Small intestine (tissue), 7 donors: ENCODE measurements around the gene RBM28. TPM values are rescaled to one million over a fixed set of nuclear protein-coding genes. Genes with fewer than 3 reads are reported as not detected.

Experiments used
- DNase-seq, 2 donors: peaks; one replicate each; pipeline versions ENCODE4 v3.0.0 to v3.0.0-alpha.2; 2013
- FAIRE-seq: peaks from 2 replicates; lab custom pipeline; 2012; peaks lifted over from hg19 to GRCh38; lab: Jason Lieb, UNC
- H3K27ac ChIP-seq, 3 donors: one replicate each; pipeline ENCODE4 v1.5.1; 2013; ENCODE audit warnings: low read length in 2 of 3, mild to moderate bottlenecking in 2 of 3, control low read depth in 1 of 3, inconsistent platforms in 1 of 3, low read depth in 1 of 3, moderate library complexity in 1 of 3
- H3K27me3 ChIP-seq, 3 donors: one replicate each; pipeline ENCODE4 v1.6.1; 2013; ENCODE audit warnings: low read length in 3 of 3, inconsistent platforms in 1 of 3; ENCODE audit not compliant: control insufficient read depth in 3 of 3, insufficient read depth in 3 of 3
- H3K36me3 ChIP-seq, 3 donors: one replicate each; pipeline ENCODE4 v1.6.1; 2013; ENCODE audit warnings: low read length in 3 of 3, inconsistent platforms in 1 of 3, low read depth in 1 of 3, mild to moderate bottlenecking in 1 of 3, moderate library complexity in 1 of 3; ENCODE audit not compliant: control insufficient read depth in 3 of 3, insufficient read depth in 2 of 3
- H3K4me1 ChIP-seq, 3 donors: one replicate each; pipeline ENCODE4 v1.6.1; 2013; ENCODE audit warnings: low read length in 2 of 3, inconsistent platforms in 1 of 3, low read depth in 1 of 3, mild to moderate bottlenecking in 1 of 3, moderate library complexity in 1 of 3; ENCODE audit not compliant: control insufficient read depth in 3 of 3, insufficient read depth in 2 of 3
- H3K4me3 ChIP-seq, 3 donors: one replicate each; pipeline ENCODE4 v1.5.1; 2013; ENCODE audit warnings: low read length in 3 of 3, control low read depth in 1 of 3, inconsistent platforms in 1 of 3, low read depth in 1 of 3, mild to moderate bottlenecking in 1 of 3, moderate library complexity in 1 of 3
- H3K9me3 ChIP-seq, 2 donors: one replicate each; pipeline ENCODE4 v1.6.1; 2013; ENCODE audit warnings: low read depth in 1 of 2, low read length in 1 of 2; ENCODE audit not compliant: control insufficient read depth in 2 of 2, insufficient read depth in 1 of 2
- WGBS, 3 donors: extraction: QIAGEN DNeasy Blood & Tissue Kit; methylation state at CpG; one replicate each; pipeline ENCODE4 v1.1.7; 2013; 5-methylcytosine and 5-hydroxymethylcytosine counted together
- polyA plus RNA-seq, 4 donors: library from polyadenylated mRNA; stranded (reverse) in 3 of 4; unstranded in 1 of 4; fragments of 200-250 nt in 3 of 4; fragments of 120-200 nt in 1 of 4; gene quantifications; one replicate each; pipeline versions ENCODE4 v1.2.1 to v1.2.3, GENCODE V29; 2013
- donor health status: healthy with polysubstance abuse.
- donor health status: control.
- donor health status: control.
- donor health status: Bipolar disorder and iron deficiency.
- donor health status: healthy.

The RBM28 gene
- polyA plus RNA-seq, 4 donors: 11.2 to 23.2 (median 14.6) TPM

- Histone ChIP-seq H3K27me3 (peaks cover 11 to 64% (median 18%) of the 10 kb centered on the region in 3 donors), H3K4me3 (no peak overlapping the region), H3K27ac (no peak overlapping the region), H3K9me3 (no peaks in the 10 kb centered on the region), H3K4me1 (peaks cover 0 to 6% (median 0%) of the 10 kb centered on the region in 3 donors), H3K36me3 (no peaks in the 10 kb centered on the region)
- WGBS, 3 donors: 76 to 78% (median 77%) methylated on average over 6 of the region's 6 CpGs
- FAIRE-seq (no peak), DNase-seq (no peak)
Measured at GRCh38 chr7:128357217-128357613, 13.5 kb upstream of the RBM28 start.

GRCh38 chr7:128356546-128357216 lies 13.0 kb upstream of the RBM28 start:
- FAIRE-seq (no peak), DNase-seq (no peak)
- H3K36me3 ChIP-seq: no peaks in the 10 kb centered on the region
- H3K9me3 ChIP-seq: no peaks in the 10 kb centered on the region
- peaks cover 0 to 2% (median 0%) of the 10 kb centered on the region in 3 donors for H3K4me1 ChIP-seq
- 65 to 81% (median 70%) methylated on average over 2 of the region's 2 CpGs for WGBS, 3 donors
- peaks cover 11 to 61% (median 18%) of the 10 kb centered on the region in 3 donors for H3K27me3 ChIP-seq
- H3K27ac ChIP-seq: no peak overlapping the region
- no peak overlapping the region for H3K4me3 ChIP-seq

GRCh38 chr7:128353610-128354009 lies 9.9 kb upstream of the RBM28 start:
- DNase-seq: no peak

GRCh38 chr7:128353189-128353588 lies 9.5 kb upstream of the RBM28 start:
- Histone ChIP-seq H3K27ac (no peak overlapping the region), H3K4me3 (no peak overlapping the region), H3K36me3 (no peaks in the 10 kb centered on the region), H3K9me3 (no peaks in the 10 kb centered on the region), H3K27me3 (peaks cover 2 to 72% (median 11%) of the 10 kb centered on the region in 3 donors), H3K4me1 (no peaks in the 10 kb centered on the region)
- FAIRE-seq: no peak
- WGBS, 3 donors: 63 to 79% (median 70%) methylated on average over 3 of the region's 3 CpGs
- DNase-seq: no peak

More at GRCh38 chr7:128353610-128354009, 9.9 kb upstream of the RBM28 start:
- Histone ChIP-seq H3K36me3 (no peaks in the 10 kb centered on the region), H3K9me3 (no peaks in the 10 kb centered on the region), H3K27me3 (peaks cover 2 to 70% (median 11%) of the 10 kb centered on the region in 3 donors), H3K4me1 (no peaks in the 10 kb centered on the region), H3K4me3 (no peak overlapping the region), H3K27ac (no peak overlapping the region)
- 92 to 100% (median 96%) methylated on average over 1 of the region's 1 CpG for WGBS, 3 donors
- no peak for FAIRE-seq

GRCh38 chr7:128352636-128353035 lies 8.9 kb upstream of the RBM28 start:
- no peak overlapping the region for H3K27ac ChIP-seq
- WGBS, 3 donors: 55 to 72% (median 63%) methylated on average over 7 to 8 of the region's 8 CpGs
- H3K4me3 ChIP-seq: no peak overlapping the region
- H3K27me3 ChIP-seq: peaks cover 2 to 70% (median 11%) of the 10 kb centered on the region in 3 donors
- DNase-seq: no peak
- H3K4me1 ChIP-seq: no peaks in the 10 kb centered on the region
- no peaks in the 10 kb centered on the region for H3K36me3 ChIP-seq
- no peak for FAIRE-seq
- H3K9me3 ChIP-seq: no peaks in the 10 kb centered on the region

- H3K4me3 ChIP-seq: peak overlapping the region in 1 of 3 donors; percentile 33
- 8 to 18% (median 10%) methylated on average over 13 to 34 of the region's 34 CpGs for WGBS, 3 donors
- H3K4me1 ChIP-seq: no peaks in the 10 kb centered on the region
- H3K27ac ChIP-seq: no peak overlapping the region
- FAIRE-seq (no peak), DNase-seq (peak in 1 of 2 donors; percentile 53)
- H3K27me3 ChIP-seq: peaks cover 2 to 70% (median 11%) of the 10 kb centered on the region in 3 donors
- no peaks in the 10 kb centered on the region for H3K36me3 ChIP-seq
- H3K9me3 ChIP-seq: no peaks in the 10 kb centered on the region
Measured at GRCh38 chr7:128352153-128352537, 8.4 kb upstream of the RBM28 start.

- peaks cover 2 to 68% (median 11%) of the 10 kb centered on the region in 3 donors for H3K27me3 ChIP-seq
- H3K4me3 ChIP-seq: peak overlapping the region in 1 of 3 donors; percentile 33
- no peak overlapping the region for H3K27ac ChIP-seq
- DNase-seq (peak in 1 of 2 donors; percentile 49), FAIRE-seq (no peak)
- no peaks in the 10 kb centered on the region for H3K36me3 ChIP-seq
- 9 to 15% (median 13%) methylated on average over 55 to 97 of the region's 97 CpGs for WGBS, 3 donors
- no peaks in the 10 kb centered on the region for H3K4me1 ChIP-seq
- H3K9me3 ChIP-seq: no peaks in the 10 kb centered on the region
Measured at GRCh38 chr7:128351296-128352152, 7.8 kb upstream of the RBM28 start.

GRCh38 chr7:128350708-128351295 lies 7.1 kb upstream of the RBM28 start:
- Histone ChIP-seq H3K27me3 (peaks cover 2 to 66% (median 11%) of the 10 kb centered on the region in 3 donors), H3K4me3 (no peak overlapping the region)
- no peak for FAIRE-seq

More at GRCh38 chr7:128350708-128351295, 7.1 kb upstream of the RBM28 start:
- Histone ChIP-seq H3K36me3 (no peaks in the 10 kb centered on the region), H3K9me3 (no peaks in the 10 kb centered on the region), H3K4me1 (no peaks in the 10 kb centered on the region), H3K27ac (no peak overlapping the region)
- peak in 1 of 2 donors; percentile 15 for DNase-seq
- 66 to 74% (median 73%) methylated on average over 35 of the region's 35 CpGs for WGBS, 3 donors
